IgD-negative memory B cell (primary cell): Measurements from ENCODE around the gene CPM. TPM values are rescaled to one million over a fixed set of nuclear protein-coding genes. Genes with fewer than 3 reads are reported as not detected.
"Not testable (repeated sequence)": the region's sequence is repeated elsewhere in the genome, so short reads cannot be mapped to it uniquely, and the experiment has no call there.

Experiments
- H3K27ac Mint-ChIP-seq, 3 donors: one replicate each; pipeline ENCODE4 v1.8.0; 2020 to 2022; ENCODE audit warnings: mild to moderate bottlenecking in 3 of 3, mixed read lengths in 3 of 3, moderate library complexity in 1 of 3
- H3K27me3 Mint-ChIP-seq: one replicate; pipeline ENCODE4 v1.8.0; 2021; ENCODE audit warnings: mixed read lengths
- H3K36me3 Mint-ChIP-seq: one replicate; pipeline ENCODE4 v1.8.0; 2020; ENCODE audit warnings: mild to moderate bottlenecking, mixed read lengths
- H3K4me1 Mint-ChIP-seq, 3 donors: one replicate each; pipeline ENCODE4 v1.8.0; 2020 to 2022; ENCODE audit warnings: mixed read lengths in 3 of 3, mild to moderate bottlenecking in 1 of 3
- H3K4me3 Mint-ChIP-seq, 4 donors: one replicate each; pipeline ENCODE4 v1.8.0; 2020 to 2022; ENCODE audit warnings: mild to moderate bottlenecking in 4 of 4, mixed read lengths in 4 of 4, moderate library complexity in 3 of 4
- H3K9me3 Mint-ChIP-seq, 3 donors: one replicate each; pipeline ENCODE4 v1.8.0; 2020 to 2021; ENCODE audit warnings: mixed read lengths in 3 of 3, mild to moderate bottlenecking in 1 of 3
- polyA plus RNA-seq: library from polyadenylated mRNA; unstranded; fragments of 300-500 nt; fragmentation: Illumina TruSeq; gene quantifications from one replicate; pipeline ENCODE4 v1.2.3, GENCODE V29; 2021

CPM gene
- polyA plus RNA-seq, 1 donor from 2014 or later, result 5.8 TPM

DNA sequence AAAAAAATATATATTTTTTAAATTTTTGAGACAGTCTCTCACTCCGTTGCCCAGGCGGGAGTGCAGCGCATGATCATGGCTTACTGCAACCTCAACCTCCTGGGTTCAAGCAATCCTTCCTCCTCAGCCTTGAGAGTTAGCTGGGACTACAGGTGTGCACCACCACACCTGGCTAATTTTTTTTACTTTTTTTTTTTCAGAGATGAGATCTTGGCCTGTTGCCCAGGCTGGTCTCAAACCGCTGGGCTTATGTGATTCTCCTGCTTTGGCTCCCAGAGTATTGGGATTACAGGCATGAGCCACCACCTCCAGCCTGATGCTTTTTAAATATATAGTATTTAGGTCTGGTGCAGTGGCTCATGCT is 100.5 kb downstream of the CPM start:
- Mint-ChIP-seq H3K4me3 (no peak overlapping the region), H3K9me3 (no peaks in the 10 kb centered on the region), H3K27ac (no peak overlapping the region), H3K4me1 (peaks cover 6 to 11% (median 7%) of the 10 kb centered on the region in 3 donors), H3K36me3 (peaks cover 5% of the 10 kb centered on the region), H3K27me3 (no peaks in the 10 kb centered on the region)

- no peak overlapping the region for H3K27ac Mint-ChIP-seq
- no peaks in the 10 kb centered on the region for H3K9me3 Mint-ChIP-seq
- H3K4me3 Mint-ChIP-seq, result no peak overlapping the region
- H3K27me3 Mint-ChIP-seq, result no peaks in the 10 kb centered on the region
- H3K36me3 Mint-ChIP-seq, result peaks cover 5% of the 10 kb centered on the region
- peaks cover 7 to 11% (median 9%) of the 10 kb centered on the region in 3 donors for H3K4me1 Mint-ChIP-seq
Observed at GRCh38 chr12:68831751-68832503, 101.0 kb downstream of the CPM start.

DNA sequence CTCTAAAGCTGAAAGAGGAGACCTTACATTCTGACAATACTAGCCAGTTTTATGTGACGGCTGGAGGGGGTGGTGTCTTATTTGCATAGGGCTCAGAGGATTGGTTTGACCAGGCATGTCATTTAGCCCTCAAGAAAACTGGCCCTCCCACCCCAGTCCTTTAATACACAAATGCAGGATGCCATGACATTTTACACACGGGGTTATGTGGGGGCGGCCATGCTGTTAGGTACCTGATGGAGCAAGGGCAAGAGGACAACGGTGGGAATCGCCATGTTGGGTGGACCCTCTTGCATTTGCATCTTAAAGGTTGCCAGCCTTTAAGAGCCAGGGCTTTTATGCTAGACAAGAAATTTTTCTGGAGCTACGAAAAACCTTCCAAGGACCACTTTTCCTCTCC is 101.7 kb downstream of the CPM start:
- H3K36me3 Mint-ChIP-seq, result peaks cover 5% of the 10 kb centered on the region
- H3K27me3 Mint-ChIP-seq, result no peaks in the 10 kb centered on the region
- no peak overlapping the region for H3K27ac Mint-ChIP-seq
- no peaks in the 10 kb centered on the region for H3K9me3 Mint-ChIP-seq
- peaks cover 5 to 11% (median 9%) of the 10 kb centered on the region in 3 donors for H3K4me1 Mint-ChIP-seq
- no peak overlapping the region for H3K4me3 Mint-ChIP-seq

GRCh38 chr12:68828672-68829068 is 104.3 kb downstream of the CPM start:
- no peaks in the 10 kb centered on the region for H3K9me3 Mint-ChIP-seq
- H3K36me3 Mint-ChIP-seq, result peaks cover 5% of the 10 kb centered on the region
- H3K4me1 Mint-ChIP-seq, result peaks cover 5 to 7% (median 7%) of the 10 kb centered on the region in 3 donors
- H3K4me3 Mint-ChIP-seq, result no peak overlapping the region
- no peak overlapping the region for H3K27ac Mint-ChIP-seq
- H3K27me3 Mint-ChIP-seq, result no peaks in the 10 kb centered on the region

DNA sequence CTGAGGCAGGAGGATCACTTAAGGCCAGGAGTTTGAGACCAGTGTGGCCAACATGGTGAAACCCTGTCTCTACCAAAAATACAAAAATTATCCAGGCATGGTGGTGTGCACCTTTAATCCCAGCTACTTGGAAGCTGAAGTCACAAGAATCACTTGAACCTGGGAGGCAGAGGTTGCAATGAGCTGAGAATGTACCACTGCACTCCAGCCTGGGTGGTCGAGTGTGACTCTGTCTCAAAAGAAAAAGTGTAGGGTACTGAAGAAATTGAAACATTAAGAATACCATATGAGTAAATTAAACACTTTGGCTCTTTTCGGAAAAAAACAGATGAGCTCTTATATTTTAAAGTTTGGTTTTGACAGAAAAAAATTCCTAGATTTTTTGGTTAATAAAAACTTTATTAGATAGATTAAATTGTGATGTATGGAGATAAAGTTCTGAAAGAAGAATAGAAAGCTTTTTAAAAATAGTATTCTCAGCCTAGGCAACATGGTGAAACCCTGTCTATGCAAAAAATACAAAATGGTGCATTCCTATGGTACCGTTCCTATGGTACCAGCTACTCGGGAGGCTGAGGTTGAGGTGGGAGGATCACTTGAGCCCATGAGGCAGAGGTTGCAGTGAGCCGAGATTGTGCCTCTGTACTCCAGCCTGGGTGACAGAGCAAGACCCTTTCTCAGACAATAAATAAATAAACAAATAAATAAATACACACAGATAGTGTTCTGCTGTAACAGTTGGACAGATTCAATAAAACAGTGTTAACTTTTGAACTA is 104.9 kb downstream of the CPM start:
- Mint-ChIP-seq H3K27ac (no peak overlapping the region), H3K4me3 (no peak overlapping the region), H3K27me3 (no peaks in the 10 kb centered on the region)

DNA sequence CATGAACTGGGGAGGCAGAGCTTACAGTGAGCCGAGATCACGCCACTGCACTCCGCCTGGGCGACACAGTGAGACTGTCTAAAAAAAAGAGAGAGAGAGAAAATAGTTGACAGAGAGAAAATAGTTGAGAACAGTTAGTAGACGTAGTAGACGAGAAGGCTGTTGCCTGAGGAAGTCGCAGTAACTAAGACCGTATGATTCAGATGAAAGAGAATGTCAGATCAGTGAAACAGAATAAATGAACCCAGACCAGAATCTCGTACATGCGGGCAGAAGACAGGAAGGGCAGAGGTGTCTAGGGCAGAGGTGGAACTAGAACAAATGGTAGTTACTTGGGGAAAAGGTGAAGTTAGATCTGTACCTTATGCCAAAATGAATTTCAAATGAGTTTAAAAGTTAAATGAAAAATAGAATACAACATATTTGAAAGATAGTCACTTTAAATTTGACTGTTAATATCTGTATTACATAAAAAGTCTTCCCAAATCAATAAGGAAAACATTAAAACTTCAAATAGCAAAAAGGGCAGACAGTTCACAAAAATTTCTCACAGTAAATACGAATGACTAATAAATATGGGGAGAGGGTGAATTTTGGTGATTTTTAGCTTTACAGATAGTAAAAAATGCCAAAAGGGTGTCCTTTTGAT is 107.3 kb downstream of the CPM start:
- H3K36me3 Mint-ChIP-seq, result peaks cover 5% of the 10 kb centered on the region
- no peaks in the 10 kb centered on the region for H3K9me3 Mint-ChIP-seq
- no peak overlapping the region for H3K27ac Mint-ChIP-seq
- H3K4me1 Mint-ChIP-seq, result peaks cover 11 to 18% (median 15%) of the 10 kb centered on the region in 3 donors
- H3K27me3 Mint-ChIP-seq, result no peaks in the 10 kb centered on the region
- no peak overlapping the region for H3K4me3 Mint-ChIP-seq

More for the DNA sequence above, 104.9 kb downstream of the CPM start:
- peaks cover 5 to 12% (median 7%) of the 10 kb centered on the region in 3 donors for H3K4me1 Mint-ChIP-seq
- no peaks in the 10 kb centered on the region for H3K9me3 Mint-ChIP-seq
- peaks cover 5% of the 10 kb centered on the region for H3K36me3 Mint-ChIP-seq

DNA sequence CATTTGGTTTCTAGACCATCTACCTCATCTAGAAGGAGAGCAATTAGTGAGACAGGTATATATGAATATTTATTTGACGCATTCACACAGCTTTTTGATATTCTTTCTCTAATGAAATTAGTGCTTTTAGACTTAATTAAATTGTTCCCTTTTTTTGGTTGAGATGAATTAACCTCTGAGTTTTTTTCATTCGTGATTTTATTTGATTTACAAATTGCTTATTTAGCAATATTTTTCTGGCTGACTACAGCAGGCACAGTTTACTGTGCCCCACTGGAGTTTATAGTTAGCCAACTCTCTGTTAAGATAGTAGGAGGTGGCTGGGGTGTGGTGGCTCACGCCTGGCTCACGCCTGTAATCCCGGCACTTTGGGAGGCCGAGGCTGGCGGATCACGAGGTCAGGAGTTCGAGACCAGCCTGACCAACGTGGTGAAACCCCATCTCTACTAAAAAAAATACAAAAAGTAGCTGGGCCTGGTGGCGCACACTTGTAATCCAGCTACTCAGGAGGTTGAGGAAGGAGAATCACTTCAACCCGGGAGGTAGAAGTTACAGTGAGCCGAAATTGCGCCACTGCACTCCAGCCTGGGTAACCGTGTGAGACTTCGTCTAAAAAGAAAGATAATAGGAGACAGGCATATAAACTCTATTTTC is 108.2 kb downstream of the CPM start:
- no peak overlapping the region for H3K4me3 Mint-ChIP-seq
- no peaks in the 10 kb centered on the region for H3K27me3 Mint-ChIP-seq
- peak overlapping the region in 2 of 3 donors; percentile 16 to 21 for H3K27ac Mint-ChIP-seq
- peaks cover 3% of the 10 kb centered on the region for H3K36me3 Mint-ChIP-seq
- H3K9me3 Mint-ChIP-seq, result no peaks in the 10 kb centered on the region
- H3K4me1 Mint-ChIP-seq, result peaks cover 8 to 16% (median 16%) of the 10 kb centered on the region in 3 donors

GRCh38 chr12:68824131-68824530 is 108.8 kb downstream of the CPM start:
- H3K4me1 Mint-ChIP-seq, result peaks cover 8 to 18% (median 16%) of the 10 kb centered on the region in 3 donors
- H3K36me3 Mint-ChIP-seq, result peaks cover 5% of the 10 kb centered on the region
- H3K4me3 Mint-ChIP-seq, result no peak overlapping the region
- peak overlapping the region in 2 of 3 donors; percentile 21 to 74 for H3K27ac Mint-ChIP-seq
- no peaks in the 10 kb centered on the region for H3K9me3 Mint-ChIP-seq
- no peaks in the 10 kb centered on the region for H3K27me3 Mint-ChIP-seq

DNA sequence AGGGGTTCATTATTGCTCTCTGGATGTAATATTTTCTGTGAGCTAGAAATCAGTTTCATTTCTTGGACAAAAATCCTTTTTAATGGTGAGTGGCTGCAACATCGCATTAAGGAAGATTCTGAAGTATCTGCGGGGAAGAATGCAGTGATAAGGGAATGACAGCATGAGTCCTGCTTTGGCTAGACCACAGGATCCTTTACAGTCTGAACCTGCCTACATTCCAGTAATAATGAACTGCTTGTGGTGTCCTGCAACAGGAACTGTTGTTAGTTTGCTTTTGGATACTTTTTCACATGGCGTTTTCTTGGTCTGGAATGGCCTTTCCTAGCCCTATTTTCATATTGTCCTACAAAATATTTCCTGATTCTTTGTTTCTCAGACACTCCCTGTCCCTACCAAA is 109.3 kb downstream of the CPM start:
- no peak overlapping the region for H3K4me3 Mint-ChIP-seq
- peaks cover 8 to 19% (median 16%) of the 10 kb centered on the region in 3 donors for H3K4me1 Mint-ChIP-seq
- H3K9me3 Mint-ChIP-seq, result no peaks in the 10 kb centered on the region
- no peaks in the 10 kb centered on the region for H3K27me3 Mint-ChIP-seq
- peaks cover 6% of the 10 kb centered on the region for H3K36me3 Mint-ChIP-seq
- peak overlapping the region in 2 of 3 donors; percentile 21 to 74 for H3K27ac Mint-ChIP-seq

DNA sequence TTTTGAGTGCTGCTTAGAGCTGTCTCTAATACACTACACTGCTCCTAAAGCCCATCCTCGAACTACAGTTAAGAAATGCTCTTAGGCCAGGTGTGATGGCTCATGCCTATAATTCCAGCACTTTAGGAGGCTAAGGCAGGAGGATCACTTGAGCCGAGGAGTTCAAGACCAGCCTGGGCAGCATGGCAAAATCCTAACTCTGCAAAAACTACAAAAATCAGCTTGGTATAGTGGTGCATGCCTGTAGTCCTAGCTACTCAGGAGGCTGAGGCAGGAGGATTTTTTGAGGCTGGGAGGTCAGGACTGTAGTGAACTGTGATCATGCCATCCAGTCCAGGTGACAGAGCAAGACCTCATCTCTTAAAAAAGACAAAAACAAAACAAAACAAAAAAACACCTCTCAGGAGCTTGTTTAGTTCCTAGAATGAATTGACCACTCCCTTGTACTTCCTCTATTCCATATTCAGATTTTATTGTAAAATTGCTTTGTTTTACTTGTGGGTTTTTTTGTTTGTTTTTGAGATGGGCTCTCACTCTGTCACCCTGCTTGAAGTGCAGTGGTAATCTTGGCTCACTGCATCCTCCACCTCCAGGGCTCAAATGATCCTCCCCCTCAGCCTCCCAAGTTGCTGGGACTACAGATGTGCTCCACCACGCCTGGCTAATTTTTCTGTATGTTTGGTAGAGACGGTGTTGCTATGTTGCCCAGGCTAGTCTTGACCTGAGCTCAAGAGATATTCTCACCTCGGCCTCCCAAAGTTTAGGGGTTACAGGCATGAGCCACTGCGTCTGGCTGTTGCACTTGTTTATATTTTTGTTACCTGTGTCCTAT is 111.4 kb downstream of the CPM start:
- Mint-ChIP-seq H3K27ac (peak overlapping the region; percentile 74 to 89 (median 86)), H3K36me3 (peaks cover 6% of the 10 kb centered on the region), H3K27me3 (no peaks in the 10 kb centered on the region), H3K4me1 (peaks cover 8 to 16% (median 16%) of the 10 kb centered on the region in 3 donors), H3K4me3 (peak overlapping the region in 1 of 4 donors; percentile 35), H3K9me3 (no peaks in the 10 kb centered on the region)

- H3K27ac Mint-ChIP-seq, result not testable (repeated sequence)
Observed at GRCh38 chr12:68819481-68819880, 113.5 kb downstream of the CPM start.

DNA sequence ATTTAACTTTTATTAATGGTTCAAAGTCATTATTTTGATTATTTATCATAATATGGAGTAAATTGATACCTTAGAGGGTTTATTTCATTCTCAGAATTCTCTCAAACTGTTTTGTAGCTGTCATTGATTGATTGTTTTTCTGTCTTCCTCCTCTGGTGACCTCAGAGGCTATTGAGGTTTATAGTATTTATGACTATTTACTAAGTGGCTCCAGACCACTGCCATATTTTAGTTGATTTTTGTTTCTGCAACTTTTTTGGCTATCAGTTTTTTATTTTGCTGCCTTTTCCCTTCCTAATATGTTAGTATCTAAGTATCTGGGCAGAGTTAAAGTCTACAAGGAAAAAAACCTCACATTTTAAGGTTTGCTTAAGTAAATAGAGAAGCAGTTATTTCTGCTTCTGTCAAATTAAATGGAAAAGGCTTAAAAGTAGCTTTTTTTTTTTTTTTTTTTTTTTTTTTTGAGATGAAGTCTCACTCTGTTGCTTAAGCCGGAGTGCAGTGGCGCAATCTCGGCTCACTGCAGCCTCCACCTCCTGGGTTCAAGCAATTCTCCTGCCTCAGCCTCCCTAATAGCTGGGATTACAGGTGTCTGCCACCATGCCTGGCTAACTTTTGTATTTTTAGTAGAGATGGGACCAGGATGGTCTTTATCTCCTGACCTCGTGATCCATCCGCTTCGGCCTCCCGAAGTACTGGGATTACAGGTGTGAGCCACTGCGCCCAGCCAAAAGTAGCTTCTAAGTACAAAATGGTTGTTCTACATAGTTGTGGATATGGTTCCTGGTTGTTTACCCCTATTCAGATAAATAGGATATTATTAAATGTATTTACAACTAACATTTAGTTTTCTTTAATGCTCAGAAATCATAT is 116.8 kb downstream of the CPM start:
- no peak overlapping the region for H3K27ac Mint-ChIP-seq
- H3K4me1 Mint-ChIP-seq, result peaks cover 18 to 26% (median 24%) of the 10 kb centered on the region in 3 donors
- peaks cover 0 to 1% (median 0%) of the 10 kb centered on the region in 3 donors for H3K9me3 Mint-ChIP-seq
- peak overlapping the region in 1 of 4 donors; percentile 60 for H3K4me3 Mint-ChIP-seq
- H3K36me3 Mint-ChIP-seq, result peaks cover 6% of the 10 kb centered on the region
- H3K27me3 Mint-ChIP-seq, result no peaks in the 10 kb centered on the region

More at GRCh38 chr12:68819481-68819880, 113.5 kb downstream of the CPM start:
- not testable (repeated sequence) for H3K9me3 Mint-ChIP-seq, H3K27me3 Mint-ChIP-seq, H3K36me3 Mint-ChIP-seq, H3K4me3 Mint-ChIP-seq
- H3K4me1 Mint-ChIP-seq, result peaks cover 15 to 23% (median 21%) of the 10 kb centered on the region in 3 donors

DNA sequence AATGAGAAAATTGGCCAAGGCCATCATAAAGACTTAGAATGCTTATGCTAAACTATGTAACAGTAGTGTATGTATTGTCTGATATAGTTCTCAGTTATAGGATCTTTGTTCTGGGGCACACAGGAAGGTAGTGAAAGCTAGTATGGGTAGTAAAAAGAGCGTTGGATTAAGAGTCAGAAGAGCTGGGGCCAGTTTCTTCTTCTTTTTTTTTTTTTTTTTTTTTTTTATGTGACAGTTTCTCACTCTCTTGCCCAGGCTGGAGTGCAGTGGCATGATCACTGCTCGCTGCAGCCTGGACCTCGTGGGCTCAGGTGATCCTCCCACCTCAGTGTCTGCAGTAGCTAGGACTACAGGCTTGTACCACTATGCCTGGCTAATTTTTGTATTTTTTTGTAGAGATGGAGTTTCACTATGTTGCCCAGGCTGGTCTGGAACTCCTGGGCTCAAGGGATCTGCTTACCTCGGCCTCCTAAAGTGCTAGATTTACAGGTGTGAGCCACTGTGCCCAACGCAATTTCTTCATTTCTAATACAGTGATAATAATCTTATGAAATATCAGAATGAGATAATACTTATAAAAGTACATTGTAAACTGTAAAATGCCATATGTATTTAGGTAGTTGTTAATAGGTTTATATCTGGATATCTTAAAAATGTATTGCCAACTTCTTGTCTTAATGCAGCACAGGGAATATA is 117.6 kb downstream of the CPM start:
- Mint-ChIP-seq H3K27me3 (no peaks in the 10 kb centered on the region), H3K27ac (peak overlapping the region in 1 of 3 donors; percentile 21), H3K4me3 (peak overlapping the region in 1 of 4 donors; percentile 53), H3K9me3 (peaks cover 0 to 1% (median 0%) of the 10 kb centered on the region in 3 donors), H3K4me1 (peaks cover 15 to 24% (median 20%) of the 10 kb centered on the region in 3 donors), H3K36me3 (peaks cover 3% of the 10 kb centered on the region)
